ENCODE measurements around the gene AP1S2. TPM values are rescaled to one million over a fixed set of nuclear protein-coding genes. Genes with fewer than 3 reads are reported as not detected.
A peak's percentile ranks its signal among the peaks of the same experiment; 100 is the strongest.

AP1S2 gene
- total and polyA plus RNA-seq, 2 of the 13 experiments (the other 11 are each of a cell fraction or from before 2014, with no cell fraction given), result 10.1 to 18.8 TPM

DNA sequence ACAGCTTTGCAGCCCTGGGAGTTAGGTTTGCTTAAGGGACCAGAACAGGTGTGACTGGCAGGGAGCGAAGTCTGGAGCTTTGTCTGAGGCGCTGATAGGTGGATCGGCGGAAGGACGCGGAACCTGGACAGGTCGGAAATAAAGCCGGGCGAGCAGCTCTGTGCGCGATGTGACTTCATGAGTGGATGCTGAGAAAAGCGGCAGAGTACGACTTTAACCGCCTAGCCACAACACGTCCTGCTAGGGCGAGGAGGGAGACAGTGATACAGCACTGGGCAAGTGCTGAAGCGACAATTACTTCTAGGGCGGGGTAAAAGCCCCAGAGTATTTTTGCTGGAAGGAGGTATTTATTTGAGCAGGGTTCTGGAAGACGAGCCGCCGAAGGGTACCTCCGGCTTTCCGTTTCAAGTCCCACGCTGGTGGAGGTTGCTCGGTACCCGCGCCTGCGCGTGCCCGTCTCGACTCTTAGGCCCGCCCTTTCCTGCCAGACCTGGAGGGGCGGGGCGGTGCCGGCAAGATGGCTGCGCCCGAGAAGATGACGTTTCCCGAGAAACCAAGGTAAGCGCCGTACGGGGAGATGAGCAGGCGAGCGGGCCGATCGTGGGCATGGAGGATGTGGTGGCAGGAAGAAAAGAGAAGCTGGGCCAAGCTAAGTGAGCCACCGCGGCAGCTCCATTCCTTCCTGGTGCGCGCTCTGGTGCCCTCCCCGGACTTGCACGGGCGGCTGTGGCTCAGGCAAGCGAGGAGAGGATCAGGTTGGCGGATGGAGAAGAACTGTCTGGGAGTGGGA, 64.4 kb downstream of the AP1S2 start, which contains the start of gene ZRSR2 (continued):
- TF ChIP-seq, protein P1, sequence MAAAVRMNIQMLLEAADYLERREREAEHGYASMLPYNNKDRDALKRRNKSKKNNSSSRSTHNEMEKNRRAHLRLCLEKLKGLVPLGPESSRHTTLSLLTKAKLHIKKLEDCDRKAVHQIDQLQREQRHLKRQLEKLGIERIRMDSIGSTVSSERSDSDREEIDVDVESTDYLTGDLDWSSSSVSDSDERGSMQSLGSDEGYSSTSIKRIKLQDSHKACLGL (CRISPR knock-in tag; IDR thresholded peaks at IDR 0.05), result no peak
- TF ChIP-seq, protein P2, sequence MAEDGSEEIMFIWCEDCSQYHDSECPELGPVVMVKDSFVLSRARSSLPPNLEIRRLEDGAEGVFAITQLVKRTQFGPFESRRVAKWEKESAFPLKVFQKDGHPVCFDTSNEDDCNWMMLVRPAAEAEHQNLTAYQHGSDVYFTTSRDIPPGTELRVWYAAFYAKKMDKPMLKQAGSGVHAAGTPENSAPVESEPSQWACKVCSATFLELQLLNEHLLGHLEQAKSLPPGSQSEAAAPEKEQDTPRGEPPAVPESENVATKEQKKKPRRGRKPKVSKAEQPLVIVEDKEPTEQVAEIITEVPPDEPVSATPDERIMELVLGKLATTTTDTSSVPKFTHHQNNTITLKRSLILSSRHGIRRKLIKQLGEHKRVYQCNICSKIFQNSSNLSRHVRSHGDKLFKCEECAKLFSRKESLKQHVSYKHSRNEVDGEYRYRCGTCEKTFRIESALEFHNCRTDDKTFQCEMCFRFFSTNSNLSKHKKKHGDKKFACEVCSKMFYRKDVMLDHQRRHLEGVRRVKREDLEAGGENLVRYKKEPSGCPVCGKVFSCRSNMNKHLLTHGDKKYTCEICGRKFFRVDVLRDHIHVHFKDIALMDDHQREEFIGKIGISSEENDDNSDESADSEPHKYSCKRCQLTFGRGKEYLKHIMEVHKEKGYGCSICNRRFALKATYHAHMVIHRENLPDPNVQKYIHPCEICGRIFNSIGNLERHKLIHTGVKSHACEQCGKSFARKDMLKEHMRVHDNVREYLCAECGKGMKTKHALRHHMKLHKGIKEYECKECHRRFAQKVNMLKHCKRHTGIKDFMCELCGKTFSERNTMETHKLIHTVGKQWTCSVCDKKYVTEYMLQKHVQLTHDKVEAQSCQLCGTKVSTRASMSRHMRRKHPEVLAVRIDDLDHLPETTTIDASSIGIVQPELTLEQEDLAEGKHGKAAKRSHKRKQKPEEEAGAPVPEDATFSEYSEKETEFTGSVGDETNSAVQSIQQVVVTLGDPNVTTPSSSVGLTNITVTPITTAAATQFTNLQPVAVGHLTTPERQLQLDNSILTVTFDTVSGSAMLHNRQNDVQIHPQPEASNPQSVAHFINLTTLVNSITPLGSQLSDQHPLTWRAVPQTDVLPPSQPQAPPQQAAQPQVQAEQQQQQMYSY (CRISPR knock-in tag; IDR thresholded peaks at IDR 0.05), result no peak
- TF ChIP-seq MYNN (CRISPR knock-in tag; IDR thresholded peaks at IDR 0.05; ENCODE audit: low read depth) (no peak), FOXC1 (CRISPR knock-in tag; IDR thresholded peaks at IDR 0.05; ENCODE audit: borderline replicate concordance) (0 out of 2 replicates have a peak, but pooled peaks have one; percentile 47), MZF1 (CRISPR knock-in tag; IDR thresholded peaks at IDR 0.05; ENCODE audit: borderline replicate concordance) (no peak), TRIM24 (CRISPR knock-in tag; IDR thresholded peaks at IDR 0.05) (no peak), SP4 (CRISPR knock-in tag; IDR thresholded peaks at IDR 0.05) (peak; percentile 54; the same call in 1 of the 2 replicates), ZKSCAN5 (CRISPR knock-in tag; IDR thresholded peaks at IDR 0.05) (no peak), SATB2 (CRISPR knock-in tag; IDR thresholded peaks at IDR 0.05) (no peak), NR2C2 (CRISPR knock-in tag; IDR thresholded peaks at IDR 0.05; ENCODE audit: borderline replicate concordance) (no peak), MAFF (IDR thresholded peaks at IDR 0.05; ENCODE audit: low read depth, low read length) (no peak), TAF15 (IDR thresholded peaks at IDR 0.05; ENCODE audit: low read depth, low read length, poor library complexity, severe bottlenecking) (no peak), MBNL3 (CRISPR knock-in tag; conservative IDR thresholded peaks at IDR 0.05) (no peak), FOXA3 (CRISPR knock-in tag; IDR thresholded peaks at IDR 0.05) (no peak), ZNF781 (CRISPR knock-in tag; IDR thresholded peaks at IDR 0.05; ENCODE audit: borderline replicate concordance, not compliant biosample characterization) (no peak), ESRRA (CRISPR knock-in tag; IDR thresholded peaks at IDR 0.05; ENCODE audit: low read depth) (no peak)
- TF ChIP-seq, protein P3, sequence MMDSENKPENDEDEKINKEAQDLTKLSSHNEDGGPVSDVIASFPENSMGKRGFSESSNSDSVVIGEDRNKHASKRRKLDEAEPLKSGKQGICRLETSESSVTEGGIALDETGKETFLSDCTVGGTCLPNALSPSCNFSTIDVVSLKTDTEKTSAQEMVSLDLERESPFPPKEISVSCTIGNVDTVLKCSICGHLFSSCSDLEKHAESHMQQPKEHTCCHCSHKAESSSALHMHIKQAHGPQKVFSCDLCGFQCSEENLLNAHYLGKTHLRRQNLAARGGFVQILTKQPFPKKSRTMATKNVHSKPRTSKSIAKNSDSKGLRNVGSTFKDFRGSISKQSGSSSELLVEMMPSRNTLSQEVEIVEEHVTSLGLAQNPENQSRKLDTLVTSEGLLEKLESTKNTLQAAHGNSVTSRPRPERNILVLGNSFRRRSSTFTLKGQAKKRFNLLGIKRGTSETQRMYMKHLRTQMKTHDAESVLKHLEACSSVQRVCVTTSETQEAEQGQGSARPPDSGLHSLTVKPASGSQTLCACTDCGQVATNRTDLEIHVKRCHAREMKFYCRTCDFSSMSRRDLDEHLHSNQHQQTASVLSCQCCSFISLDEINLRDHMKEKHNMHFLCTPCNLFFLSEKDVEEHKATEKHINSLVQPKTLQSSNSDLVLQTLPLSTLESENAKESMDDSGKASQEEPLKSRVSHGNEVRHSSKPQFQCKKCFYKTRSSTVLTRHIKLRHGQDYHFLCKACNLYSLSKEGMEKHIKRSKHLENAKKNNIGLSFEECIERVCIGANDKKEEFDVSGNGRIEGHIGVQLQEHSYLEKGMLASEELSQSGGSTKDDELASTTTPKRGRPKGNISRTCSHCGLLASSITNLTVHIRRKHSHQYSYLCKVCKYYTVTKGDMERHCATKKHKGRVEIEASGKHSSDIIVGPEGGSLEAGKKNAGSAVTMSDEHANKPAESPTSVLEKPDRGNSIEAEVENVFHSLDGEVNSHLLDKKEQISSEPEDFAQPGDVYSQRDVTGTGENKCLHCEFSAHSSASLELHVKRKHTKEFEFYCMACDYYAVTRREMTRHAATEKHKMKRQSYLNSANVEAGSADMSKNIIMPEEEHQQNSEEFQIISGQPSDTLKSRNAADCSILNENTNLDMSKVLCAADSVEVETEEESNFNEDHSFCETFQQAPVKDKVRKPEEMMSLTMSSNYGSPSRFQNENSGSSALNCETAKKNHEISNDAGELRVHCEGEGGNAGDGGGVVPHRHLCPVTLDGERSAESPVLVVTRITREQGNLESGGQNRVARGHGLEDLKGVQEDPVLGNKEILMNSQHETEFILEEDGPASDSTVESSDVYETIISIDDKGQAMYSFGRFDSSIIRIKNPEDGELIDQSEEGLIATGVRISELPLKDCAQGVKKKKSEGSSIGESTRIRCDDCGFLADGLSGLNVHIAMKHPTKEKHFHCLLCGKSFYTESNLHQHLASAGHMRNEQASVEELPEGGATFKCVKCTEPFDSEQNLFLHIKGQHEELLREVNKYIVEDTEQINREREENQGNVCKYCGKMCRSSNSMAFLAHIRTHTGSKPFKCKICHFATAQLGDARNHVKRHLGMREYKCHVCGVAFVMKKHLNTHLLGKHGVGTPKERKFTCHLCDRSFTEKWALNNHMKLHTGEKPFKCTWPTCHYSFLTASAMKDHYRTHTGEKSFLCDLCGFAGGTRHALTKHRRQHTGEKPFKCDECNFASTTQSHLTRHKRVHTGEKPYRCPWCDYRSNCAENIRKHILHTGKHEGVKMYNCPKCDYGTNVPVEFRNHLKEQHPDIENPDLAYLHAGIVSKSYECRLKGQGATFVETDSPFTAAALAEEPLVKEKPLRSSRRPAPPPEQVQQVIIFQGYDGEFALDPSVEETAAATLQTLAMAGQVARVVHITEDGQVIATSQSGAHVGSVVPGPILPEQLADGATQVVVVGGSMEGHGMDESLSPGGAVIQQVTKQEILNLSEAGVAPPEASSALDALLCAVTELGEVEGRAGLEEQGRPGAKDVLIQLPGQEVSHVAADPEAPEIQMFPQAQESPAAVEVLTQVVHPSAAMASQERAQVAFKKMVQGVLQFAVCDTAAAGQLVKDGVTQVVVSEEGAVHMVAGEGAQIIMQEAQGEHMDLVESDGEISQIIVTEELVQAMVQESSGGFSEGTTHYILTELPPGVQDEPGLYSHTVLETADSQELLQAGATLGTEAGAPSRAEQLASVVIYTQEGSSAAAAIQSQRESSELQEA (CRISPR knock-in tag; IDR thresholded peaks at IDR 0.05; ENCODE audit: not compliant biosample characterization), result no peak

All from HepG2 (cell line).